ENCODE data around the gene GHR.

The GHR gene

GRCh38 chr5:42461507-42461906, 38.3 kb downstream of the GHR start:
- no peak for DNase-seq (ENCODE audit: extremely low read depth in 1 of 2, low read depth in 1 of 2)

DNA sequence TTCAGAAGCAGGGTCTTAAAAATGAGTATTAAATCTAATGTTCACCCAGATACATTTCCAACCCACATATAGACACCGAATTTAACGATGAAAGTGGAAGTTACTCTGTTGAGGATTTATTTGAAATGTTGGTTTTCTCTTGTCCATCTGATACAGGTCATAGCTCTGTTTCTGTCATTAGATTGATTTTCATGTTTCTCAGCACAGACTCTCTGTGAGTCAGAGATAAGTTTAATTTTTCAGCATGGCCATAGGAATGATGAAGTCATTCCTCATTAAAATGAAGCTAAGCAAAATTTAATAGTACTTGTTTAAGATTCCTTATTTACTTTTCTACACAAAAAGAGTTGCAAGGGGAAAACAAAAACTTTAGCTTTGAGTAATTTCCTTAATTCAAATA, 38.8 kb downstream of the GHR start:
- DNase-seq (ENCODE audit: extremely low read depth in 1 of 2, low read depth in 1 of 2): no peak

DNA sequence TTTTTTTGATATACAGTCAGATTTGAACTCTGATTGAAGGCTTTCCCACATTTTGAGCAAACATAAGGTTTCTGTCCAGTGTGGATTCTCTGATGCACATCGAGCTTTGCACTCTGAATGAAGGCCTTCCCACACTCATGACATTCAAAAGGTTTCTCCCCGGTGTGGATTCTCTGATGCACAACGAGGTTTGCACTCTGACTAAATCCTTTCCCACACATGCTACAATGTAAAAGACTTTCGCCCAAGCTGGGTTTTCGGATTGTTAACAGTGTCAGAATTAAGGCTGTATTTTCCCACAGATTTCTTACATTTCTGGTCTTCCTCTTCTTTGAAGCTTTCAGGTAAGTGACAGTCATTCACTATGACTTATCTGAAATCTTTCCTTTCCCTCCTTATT, 44.3 kb downstream of the GHR start:
- no peak for DNase-seq (ENCODE audit: extremely low read depth in 1 of 2, low read depth in 1 of 2)

DNA sequence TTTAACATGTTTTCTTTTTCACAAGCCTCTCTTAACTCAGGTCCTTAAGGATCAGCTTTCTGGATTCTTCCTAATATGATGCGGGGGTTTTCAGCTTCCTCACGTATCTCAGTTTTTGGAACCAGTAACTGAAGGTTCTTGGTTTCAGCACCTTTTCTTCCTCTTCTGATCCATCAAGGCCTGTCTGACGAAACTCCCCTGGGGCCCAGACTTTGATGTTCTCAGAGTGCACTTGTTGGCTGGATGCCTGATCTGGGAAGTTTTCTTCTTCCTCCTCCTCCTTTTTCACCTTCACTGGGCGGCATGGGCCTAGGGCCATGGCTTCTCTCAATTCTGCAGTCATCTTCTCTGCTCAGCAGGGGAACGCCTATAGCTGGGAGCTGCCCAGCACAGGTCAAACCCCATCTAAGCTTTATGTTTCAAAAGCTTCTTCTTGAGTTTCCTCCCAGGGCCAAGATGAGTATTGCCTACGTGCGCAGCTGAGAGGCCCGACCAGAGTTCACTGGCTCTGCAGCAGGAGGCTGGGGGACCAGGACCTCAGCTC, 44.8 kb downstream of the GHR start:
- DNase-seq (ENCODE audit: extremely low read depth in 1 of 2, low read depth in 1 of 2): no peak

GRCh38 chr5:42483472-42484154, 60.4 kb downstream of the GHR start:
- DNase-seq (ENCODE audit: extremely low read depth in 1 of 2, low read depth in 1 of 2): no peak

DNA sequence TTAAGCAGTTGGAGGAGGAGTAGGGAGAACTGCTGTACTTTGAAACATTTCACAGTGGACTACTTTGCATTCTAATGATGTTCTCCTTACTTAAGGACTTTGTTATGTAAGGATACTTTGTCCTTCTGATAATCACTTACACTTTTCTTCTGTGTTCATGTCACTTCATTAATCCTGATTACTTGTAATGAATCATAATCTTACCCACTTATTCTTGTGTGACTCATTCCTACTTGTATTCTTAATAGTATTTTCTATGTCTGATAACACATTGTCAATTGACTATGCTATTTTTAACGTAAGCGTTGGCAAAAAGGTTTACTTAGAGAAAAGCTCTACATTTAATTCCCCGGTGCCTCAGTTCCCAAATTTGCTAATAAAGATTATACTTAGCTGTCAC, 63.8 kb downstream of the GHR start:
- DNase-seq (ENCODE audit: extremely low read depth in 1 of 2, low read depth in 1 of 2): no peak

- DNase-seq (ENCODE audit: extremely low read depth in 1 of 2, low read depth in 1 of 2): no peak
These were observed 64.6 kb downstream of the GHR start for GRCh38 chr5:42487821-42488220.

GRCh38 chr5:42490831-42491230, 67.6 kb downstream of the GHR start:
- no peak for DNase-seq (ENCODE audit: extremely low read depth in 1 of 2, low read depth in 1 of 2)

GRCh38 chr5:42491699-42492098, 68.5 kb downstream of the GHR start:
- DNase-seq (ENCODE audit: extremely low read depth in 1 of 2, low read depth in 1 of 2): no peak

- DNase-seq (ENCODE audit: extremely low read depth in 1 of 2, low read depth in 1 of 2): no peak
These were observed 69.7 kb downstream of the GHR start for GRCh38 chr5:42492974-42493373.

DNA sequence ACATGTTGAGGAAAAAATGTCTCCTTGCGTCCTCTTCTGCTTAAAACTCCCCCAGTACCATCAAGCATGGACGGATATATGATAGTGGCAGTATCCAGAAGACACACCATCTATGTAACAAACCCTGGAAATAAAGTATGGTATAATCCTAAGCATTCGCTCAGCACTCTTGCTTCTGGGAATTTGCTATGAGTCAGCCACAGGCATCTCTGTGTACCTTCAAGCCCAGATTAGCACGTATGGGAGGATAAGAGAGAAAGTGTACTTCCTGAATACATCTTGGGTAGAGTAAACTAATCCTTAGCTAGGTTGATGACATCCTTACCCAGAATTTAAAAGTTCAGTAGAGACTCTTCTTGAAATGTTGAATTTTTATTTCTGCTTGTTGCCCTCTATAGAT, 71.2 kb downstream of the GHR start:
- DNase-seq (ENCODE audit: extremely low read depth in 1 of 2, low read depth in 1 of 2): no peak

- no peak for DNase-seq (ENCODE audit: extremely low read depth in 1 of 2, low read depth in 1 of 2)
These were observed 72.7 kb downstream of the GHR start for GRCh38 chr5:42495914-42496313.

DNA sequence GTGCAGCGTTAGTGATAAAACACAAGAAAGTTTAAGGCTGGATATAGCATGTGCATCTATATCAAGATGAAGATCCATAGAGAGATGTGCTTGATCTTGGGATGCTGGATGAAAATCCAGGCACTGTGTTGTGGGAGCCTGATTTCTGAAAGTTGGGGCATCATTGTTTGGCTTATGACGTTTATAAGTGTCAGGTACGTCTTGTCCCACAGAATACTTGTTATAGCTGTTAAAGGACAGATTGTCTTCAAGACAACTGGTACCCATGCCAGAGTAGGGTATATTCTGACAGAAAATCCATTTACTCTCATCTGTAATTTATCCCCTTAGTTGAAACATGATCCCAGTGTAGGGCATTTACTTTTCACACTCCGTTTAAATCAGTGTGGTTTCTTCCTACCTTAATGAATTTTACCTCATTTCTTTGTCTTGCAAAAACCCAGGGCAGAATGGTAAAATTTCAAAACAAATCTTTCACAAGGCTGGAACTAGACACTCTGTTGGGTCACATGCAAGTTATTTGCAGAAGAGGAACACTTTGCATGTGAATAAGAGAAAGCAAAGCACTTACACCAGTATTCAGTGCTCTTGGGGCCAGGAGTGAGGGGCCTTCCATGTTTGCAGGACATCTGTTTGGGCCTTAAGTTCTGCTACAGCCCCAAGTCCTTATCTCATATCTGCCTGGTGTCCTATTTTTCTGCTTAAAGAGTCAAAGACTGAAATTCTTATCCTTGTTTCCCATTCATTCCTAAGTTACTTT, 73.3 kb downstream of the GHR start:
- no peak for DNase-seq (ENCODE audit: extremely low read depth in 1 of 2, low read depth in 1 of 2)

DNA sequence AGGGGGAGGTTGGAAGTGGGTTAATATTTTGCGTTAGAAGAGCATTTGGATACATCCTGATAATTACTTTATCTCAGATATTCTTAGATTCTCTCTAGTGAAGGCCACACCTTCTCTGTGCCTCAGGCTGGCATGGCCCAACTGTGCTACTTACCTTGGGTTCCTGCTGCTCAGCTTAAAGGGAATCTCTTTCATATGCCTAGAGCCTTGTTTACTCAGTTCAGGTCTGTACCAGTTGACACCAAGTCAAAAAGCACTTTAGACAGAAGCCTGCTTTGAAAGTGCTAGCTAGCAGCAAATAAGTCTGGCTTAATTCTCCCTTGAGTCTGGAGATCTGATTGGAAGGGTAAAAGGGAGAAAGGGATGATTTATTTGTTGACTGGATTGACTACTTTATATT, 74.8 kb downstream of the GHR start:
- DNase-seq (ENCODE audit: extremely low read depth in 1 of 2, low read depth in 1 of 2): no peak

DNA sequence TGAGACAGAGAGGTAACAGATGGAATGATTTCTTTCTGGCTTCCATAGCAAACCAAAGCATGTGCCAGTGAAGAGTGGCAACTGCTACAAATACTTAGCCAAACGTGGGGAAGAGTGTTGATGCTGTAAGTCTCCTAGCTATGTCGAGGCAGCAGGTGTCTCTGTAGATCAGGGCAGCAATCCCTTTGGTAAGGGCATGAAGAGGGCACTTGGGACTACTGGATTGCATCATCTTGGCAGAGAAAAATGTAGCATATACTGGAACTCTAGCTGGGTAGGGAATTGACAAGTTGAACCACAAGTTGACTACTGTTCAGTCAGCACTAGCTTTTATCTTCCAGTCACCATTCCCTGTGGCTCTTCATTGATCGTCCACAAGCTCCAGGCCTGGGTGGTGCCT, 75.8 kb downstream of the GHR start:
- no peak for DNase-seq (ENCODE audit: extremely low read depth in 1 of 2, low read depth in 1 of 2)

GRCh38 chr5:42500003-42500599, 76.9 kb downstream of the GHR start:
- DNase-seq (ENCODE audit: extremely low read depth in 1 of 2, low read depth in 1 of 2): no peak

DNA sequence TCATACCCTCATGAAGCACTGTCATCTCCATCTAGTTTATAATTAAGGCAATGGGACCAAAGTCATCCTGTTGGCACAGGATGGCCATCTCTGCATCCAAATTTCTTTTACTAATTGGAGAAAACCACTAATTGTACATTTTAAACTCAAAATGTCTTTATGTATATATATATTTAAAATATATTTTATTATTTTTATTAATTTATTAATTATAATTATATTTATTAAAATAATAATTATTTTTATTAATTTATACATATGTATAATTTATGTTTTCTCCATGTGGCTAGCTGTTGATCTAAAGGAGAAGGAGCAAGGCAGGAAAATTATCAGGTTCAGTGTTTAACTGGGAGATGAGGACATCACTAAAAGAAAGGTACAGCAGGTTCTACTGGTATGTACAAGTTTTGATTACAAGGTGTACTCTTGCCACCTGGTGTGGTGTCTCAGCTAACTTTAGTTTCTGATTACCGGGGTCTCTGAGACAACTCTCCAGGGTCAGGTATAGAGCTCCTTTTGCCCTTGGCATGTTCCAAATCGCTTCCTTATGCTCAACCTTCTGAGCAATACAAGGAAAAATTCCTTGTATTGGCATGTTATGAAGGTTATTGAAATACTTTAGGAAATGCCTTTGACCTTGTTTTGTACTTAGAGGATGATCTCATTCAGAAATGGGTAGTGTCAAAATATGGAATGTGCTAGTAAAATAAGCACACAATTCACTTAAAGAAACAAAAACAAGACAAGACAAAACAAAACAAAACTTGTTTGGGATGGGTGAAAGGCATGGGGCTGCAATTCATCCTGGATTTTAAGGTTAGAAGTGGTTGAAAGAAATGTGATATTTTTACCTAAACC, 79.6 kb downstream of the GHR start:
- DNase-seq (ENCODE audit: extremely low read depth in 1 of 2, low read depth in 1 of 2): no peak

DNA sequence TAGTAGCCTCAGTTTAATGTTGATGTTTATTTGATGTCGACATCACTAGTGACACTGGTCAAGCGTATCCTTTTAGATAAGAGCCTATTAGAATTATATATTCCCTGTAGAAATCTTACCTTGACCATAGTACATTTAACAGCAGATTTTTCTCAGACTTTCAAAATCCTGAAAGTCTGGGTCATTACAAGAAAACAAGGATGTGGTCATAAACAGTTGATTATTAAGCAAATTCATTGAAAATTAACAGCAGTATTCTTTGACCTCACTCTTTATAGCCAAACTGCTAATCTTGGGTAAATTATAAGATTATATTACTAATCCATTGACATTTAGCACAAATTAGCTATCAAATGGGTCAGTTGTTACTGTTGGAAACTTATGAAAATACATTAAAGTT, 83.4 kb downstream of the GHR start:
- no peak for DNase-seq (ENCODE audit: extremely low read depth in 1 of 2, low read depth in 1 of 2)

DNA sequence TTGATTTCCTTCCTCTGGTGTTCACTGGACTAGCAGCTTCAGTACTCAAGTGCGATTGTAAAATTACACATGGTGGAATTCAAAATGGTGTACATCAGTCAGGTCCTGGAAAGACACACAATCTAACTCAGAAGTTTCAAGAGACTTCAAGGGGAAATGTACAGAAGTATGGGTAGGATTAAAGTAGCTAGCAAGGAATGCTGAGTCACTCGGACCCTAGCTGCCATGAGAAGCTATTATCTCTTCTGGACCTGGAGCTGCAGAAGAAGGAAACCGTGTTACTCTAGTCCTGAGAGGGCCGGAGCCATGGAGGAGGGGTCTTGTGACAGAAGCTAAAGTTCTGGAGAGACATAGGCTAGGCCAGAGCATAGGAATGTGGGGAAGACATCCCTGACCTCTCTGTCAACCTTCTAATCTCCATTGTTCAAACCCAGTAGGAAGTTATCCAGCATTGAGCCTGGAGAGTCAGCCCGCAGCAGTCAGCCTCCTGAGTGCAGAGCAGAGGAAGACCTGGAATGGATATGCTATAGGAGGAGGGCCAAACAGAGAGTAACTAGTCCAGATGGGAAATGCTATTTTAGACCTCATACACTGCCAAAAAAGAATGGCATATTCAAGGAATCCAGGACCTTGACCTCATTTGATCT, 84.3 kb downstream of the GHR start:
- no peak for DNase-seq (ENCODE audit: extremely low read depth in 1 of 2, low read depth in 1 of 2)

DNA sequence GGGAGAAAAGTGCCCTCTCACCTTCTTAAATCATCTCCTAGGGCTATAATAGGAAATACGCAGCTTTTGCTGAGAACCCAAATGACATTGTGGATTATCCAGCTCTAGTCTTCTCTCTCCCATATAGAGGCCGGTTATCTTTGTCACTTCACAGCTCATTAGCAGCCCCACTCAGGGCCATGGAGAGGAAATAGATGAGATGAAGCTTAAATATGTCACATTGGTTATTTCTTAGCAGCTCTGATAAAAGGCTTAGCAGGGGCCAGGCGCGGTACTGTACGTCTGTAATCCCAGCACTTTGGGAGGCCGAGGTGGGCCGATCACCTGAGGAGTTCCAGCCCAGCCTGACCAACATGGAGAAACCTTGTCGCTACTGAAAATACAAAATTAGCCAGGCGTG, 90.0 kb downstream of the GHR start:
- no peak for DNase-seq (ENCODE audit: extremely low read depth in 1 of 2, low read depth in 1 of 2)

GRCh38 chr5:42514754-42515153, 91.5 kb downstream of the GHR start:
- no peak for DNase-seq (ENCODE audit: extremely low read depth in 1 of 2, low read depth in 1 of 2)
